Activated CD4-positive, alpha-beta T cell treated with anti-CD3 and anti-CD28 coated beads, Interleukin-2, amount 10 ng/mL, durations not matched to agents 7 days and 5 days (primary cell): ENCODE results near the gene DPH7. TPM values are rescaled to one million over a fixed set of nuclear protein-coding genes. Genes with fewer than 3 reads are reported as not detected.
"Not testable (repeated sequence)": the region's sequence is repeated elsewhere in the genome, so short reads cannot be mapped to it uniquely, and the experiment has no call there.

Source experiments
- CTCF ChIA-PET: fragments of 350-600 bp; sonication (Branson Sonifier 250); formaldehyde crosslinking; loops from one replicate; lab custom pipeline; 2021; ENCODE audit warnings: antibody characterized with exemption; lab: Charles Lee
- POLR2A ChIA-PET: fragments of 350-600 bp; sonication (Branson Sonifier 250); formaldehyde crosslinking; loops from one replicate; lab custom pipeline; 2021; ENCODE audit warnings: antibody characterized with exemption; lab: Charles Lee
- DNase-seq: peaks from one replicate; pipeline ENCODE4 v3.0.0-alpha.2; 2020
- H3K27ac Mint-ChIP-seq: one replicate; pipeline ENCODE4 v1.8.0; 2021; ENCODE audit warnings: mild to moderate bottlenecking, moderate library complexity, mixed read lengths
- H3K27me3 Mint-ChIP-seq: one replicate; pipeline ENCODE4 v1.8.0; 2021; ENCODE audit warnings: mixed read lengths
- H3K36me3 Mint-ChIP-seq: one replicate; pipeline ENCODE4 v1.8.0; 2021; ENCODE audit warnings: low read depth, mixed read lengths
- H3K4me1 Mint-ChIP-seq: one replicate; pipeline ENCODE4 v1.8.0; 2021; ENCODE audit warnings: mixed read lengths
- H3K4me3 Mint-ChIP-seq: one replicate; pipeline ENCODE4 v1.8.0; 2021; ENCODE audit warnings: mild to moderate bottlenecking, moderate library complexity, mixed read lengths
- H3K9me3 Mint-ChIP-seq: one replicate; pipeline ENCODE4 v1.8.0; 2021; ENCODE audit warnings: mixed read lengths
- total RNA-seq, 2 experiments: library from RNA; stranded (reverse); gene quantifications; one replicate each; pipeline ENCODE4 v1.2.3, GENCODE V29; 2021

DPH7 gene
- total RNA-seq, 2 experiments from 2014 or later = 31.1 to 34.4 TPM

GRCh38 chr9:137604345-137605086, 25.8 kb upstream of the DPH7 start:
- Mint-ChIP-seq H3K4me1 (peaks cover 25% of the 10 kb centered on the region), H3K27ac (peak overlapping the region; percentile 65), H3K36me3 (no peaks in the 10 kb centered on the region), H3K9me3 (no peaks in the 10 kb centered on the region), H3K4me3 (peak overlapping the region; percentile 54), H3K27me3 (no peaks in the 10 kb centered on the region)
- ChIA-PET CTCF (interaction anchor here (1.5 kb wide), 1 partner anchor 28 kb away, joined by 3 read pairs; no protein-coding TSS in a partner anchor), POLR2A (no interaction called here)
- DNase-seq = no peak

GRCh38 chr9:137603879-137604278, 25.2 kb upstream of the DPH7 start:
- Mint-ChIP-seq H3K9me3 (no peaks in the 10 kb centered on the region), H3K27ac (peak overlapping the region; percentile 65), H3K4me1 (peaks cover 27% of the 10 kb centered on the region), H3K36me3 (no peaks in the 10 kb centered on the region), H3K27me3 (no peaks in the 10 kb centered on the region), H3K4me3 (peak overlapping the region; percentile 54)
- DNase-seq = no peak
- ChIA-PET CTCF (interaction anchor here (0.7 kb wide), 1 partner anchor 12 kb away, joined by 5 read pairs; no protein-coding TSS in a partner anchor), POLR2A (no interaction called here)

- no peak overlapping the region for H3K27ac Mint-ChIP-seq
- peaks cover 34% of the 10 kb centered on the region for H3K4me1 Mint-ChIP-seq
- no peaks in the 10 kb centered on the region for H3K36me3 Mint-ChIP-seq
- ChIA-PET POLR2A (no interaction called here), CTCF (interaction anchor here (0.8 kb wide), 1 partner anchor 180 kb away, joined by 3 read pairs; the partner anchor contains the start of genes EXD3 and NOXA1)
- DNase-seq = no peak
- H3K9me3 Mint-ChIP-seq = no peaks in the 10 kb centered on the region
- peak overlapping the region; percentile 23 for H3K4me3 Mint-ChIP-seq
- H3K27me3 Mint-ChIP-seq = no peaks in the 10 kb centered on the region
Measured at GRCh38 chr9:137602661-137603060, 23.9 kb upstream of the DPH7 start.

GRCh38 chr9:137598943-137599342, 20.2 kb upstream of the DPH7 start:
- Mint-ChIP-seq H3K27me3 (no peaks in the 10 kb centered on the region), H3K27ac (no peak overlapping the region), H3K9me3 (no peaks in the 10 kb centered on the region), H3K36me3 (no peaks in the 10 kb centered on the region), H3K4me1 (peaks cover 21% of the 10 kb centered on the region), H3K4me3 (no peak overlapping the region)
- DNase-seq = no peak
- ChIA-PET CTCF (no interaction called here), POLR2A (no interaction called here)

GRCh38 chr9:137596577-137596976, 17.9 kb upstream of the DPH7 start:
- DNase-seq, H3K27me3 Mint-ChIP-seq, H3K36me3 Mint-ChIP-seq, H3K9me3 Mint-ChIP-seq, H3K27ac Mint-ChIP-seq, POLR2A ChIA-PET, H3K4me3 Mint-ChIP-seq: not testable (repeated sequence)
- CTCF ChIA-PET = interaction anchor here (0.9 to 1.5 kb wide), 2 partner anchors 9 to 17 kb away, joined by 4 to 5 read pairs; partner anchors contain the start of gene DPH7
- H3K4me1 Mint-ChIP-seq = peaks cover 15% of the 10 kb centered on the region

- Mint-ChIP-seq H3K36me3 (peaks cover 5% of the 10 kb centered on the region), H3K27ac (no peak overlapping the region), H3K4me1 (peaks cover 21% of the 10 kb centered on the region), H3K4me3 (no peak overlapping the region), H3K27me3 (no peaks in the 10 kb centered on the region), H3K9me3 (no peaks in the 10 kb centered on the region)
- POLR2A ChIA-PET = no interaction called here
- no peak for DNase-seq
- CTCF ChIA-PET = no interaction called here
Measured at GRCh38 chr9:137593176-137593575, 14.5 kb upstream of the DPH7 start.

- Mint-ChIP-seq H3K4me1 (peaks cover 24% of the 10 kb centered on the region), H3K9me3 (no peaks in the 10 kb centered on the region), H3K4me3 (no peak overlapping the region), H3K27me3 (no peaks in the 10 kb centered on the region), H3K27ac (no peak overlapping the region), H3K36me3 (peaks cover 8% of the 10 kb centered on the region)
- CTCF ChIA-PET = no interaction called here
- POLR2A ChIA-PET = no interaction called here
- DNase-seq = no peak
Measured at GRCh38 chr9:137592767-137593166, 14.0 kb upstream of the DPH7 start.

GRCh38 chr9:137590469-137591383, 12.0 kb upstream of the DPH7 start, which contains the start of gene ZMYND19:
ZMYND19 (minus strand) TSS chr9:137590512; CDS start chr9:137590263, 249 bp downstream.
- H3K4me1 Mint-ChIP-seq = peaks cover 25% of the 10 kb centered on the region
- peak within 1 kb of the TSS; percentile 92 for H3K27ac Mint-ChIP-seq
- DNase-seq = peak; percentile 88
- POLR2A ChIA-PET = interaction anchor here (0.6 to 1.2 kb wide), 2 partner anchors 12 to 31 kb away, joined by 3 read pairs; partner anchors contain the start of gene DPH7
- H3K4me3 Mint-ChIP-seq = peak within 1 kb of the TSS; percentile 94
- H3K36me3 Mint-ChIP-seq = peaks cover 10% of the 10 kb centered on the region
- H3K9me3 Mint-ChIP-seq = no peaks in the 10 kb centered on the region
- H3K27me3 Mint-ChIP-seq = no peaks in the 10 kb centered on the region
- CTCF ChIA-PET = interaction anchor here (0.7 to 4.5 kb wide), 3 partner anchors 12 to 325 kb away, joined by 3 to 37 read pairs (median 3); partner anchors contain the start of genes DPH7 and EXD3

GRCh38 chr9:137590123-137590468, 11.4 kb upstream of the DPH7 start:
- no peak overlapping the region for H3K4me3 Mint-ChIP-seq
- no peaks in the 10 kb centered on the region for H3K9me3 Mint-ChIP-seq
- H3K36me3 Mint-ChIP-seq = peaks cover 10% of the 10 kb centered on the region
- no peaks in the 10 kb centered on the region for H3K27me3 Mint-ChIP-seq
- H3K4me1 Mint-ChIP-seq = peaks cover 25% of the 10 kb centered on the region
- no peak overlapping the region for H3K27ac Mint-ChIP-seq
- CTCF ChIA-PET = interaction anchor here (1.0 to 4.5 kb wide), 2 partner anchors 12 to 324 kb away, joined by 3 to 37 read pairs; partner anchors contain the start of gene DPH7
- DNase-seq = no peak
- POLR2A ChIA-PET = no interaction called here

- H3K4me3 Mint-ChIP-seq = peak overlapping the region; percentile 83
- H3K27me3 Mint-ChIP-seq = no peaks in the 10 kb centered on the region
- peak overlapping the region; percentile 84 for H3K27ac Mint-ChIP-seq
- DNase-seq = peak; percentile 34
- POLR2A ChIA-PET = no interaction called here
- CTCF ChIA-PET = interaction anchor here (4.5 kb wide), 1 partner anchor 11 kb away, joined by 37 read pairs; the partner anchor contains the start of gene DPH7
- peaks cover 10% of the 10 kb centered on the region for H3K36me3 Mint-ChIP-seq
- no peaks in the 10 kb centered on the region for H3K9me3 Mint-ChIP-seq
- H3K4me1 Mint-ChIP-seq = peaks cover 25% of the 10 kb centered on the region
Measured at GRCh38 chr9:137589441-137590122, 10.9 kb upstream of the DPH7 start.

- Mint-ChIP-seq H3K36me3 (peaks cover 10% of the 10 kb centered on the region), H3K27me3 (no peaks in the 10 kb centered on the region), H3K27ac (no peak overlapping the region), H3K4me3 (peak overlapping the region; percentile 83), H3K9me3 (no peaks in the 10 kb centered on the region), H3K4me1 (peaks cover 25% of the 10 kb centered on the region)
- ChIA-PET CTCF (interaction anchor here (0.5 to 4.5 kb wide), 4 partner anchors 8 to 94 kb away, joined by 3 to 37 read pairs (median 4); partner anchors contain the start of gene DPH7), POLR2A (interaction anchor here (0.5 kb wide), 1 partner anchor 348 kb away, joined by 3 read pairs; the partner anchor contains the start of gene TUBB4B)
- DNase-seq = no peak
Measured at GRCh38 chr9:137588891-137589290, 10.2 kb upstream of the DPH7 start.

GRCh38 chr9:137588311-137588710, 9.6 kb upstream of the DPH7 start:
- Mint-ChIP-seq H3K9me3 (no peaks in the 10 kb centered on the region), H3K27ac (no peak overlapping the region), H3K36me3 (peaks cover 10% of the 10 kb centered on the region), H3K4me3 (peak overlapping the region; percentile 83), H3K4me1 (peaks cover 25% of the 10 kb centered on the region), H3K27me3 (no peaks in the 10 kb centered on the region)
- DNase-seq = no peak
- CTCF ChIA-PET = interaction anchor here (0.5 to 4.5 kb wide), 10 partner anchors 8 to 175 kb away, joined by 3 to 37 read pairs (median 3); partner anchors contain the start of genes ARRDC1 and DPH7
- POLR2A ChIA-PET = interaction anchor here (1.1 kb wide), 1 partner anchor 17 kb away, joined by 3 read pairs; the partner anchor contains the start of gene ARRDC1
